Astrocyte of the hippocampus (primary cell): ENCODE data around the gene NFIB.

Experiments
- DNase-seq: peaks from one replicate; pipeline ENCODE4 v3.0.0; 2011; ENCODE audit warnings: low read depth, low spot score

Gene NFIB

DNA sequence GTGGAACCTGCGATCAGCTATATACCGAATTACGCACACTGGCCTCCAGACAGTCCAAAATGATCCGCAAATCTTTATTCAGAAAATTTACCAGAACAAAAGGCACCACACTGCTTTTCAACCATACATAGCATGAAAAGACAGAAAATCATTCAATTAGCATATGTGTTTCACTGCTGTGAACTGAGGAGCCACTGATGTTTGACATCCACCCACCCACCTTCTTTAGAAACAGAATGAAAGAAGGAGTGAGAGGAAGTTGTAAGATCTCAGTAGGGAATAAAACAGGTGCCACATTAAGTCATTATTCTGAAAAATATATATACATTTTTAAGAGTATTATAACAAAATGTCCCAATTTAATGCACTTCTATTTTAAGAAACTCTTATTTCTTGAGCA, 156.8 kb downstream of the NFIB start:
- DNase-seq: no peak

DNA sequence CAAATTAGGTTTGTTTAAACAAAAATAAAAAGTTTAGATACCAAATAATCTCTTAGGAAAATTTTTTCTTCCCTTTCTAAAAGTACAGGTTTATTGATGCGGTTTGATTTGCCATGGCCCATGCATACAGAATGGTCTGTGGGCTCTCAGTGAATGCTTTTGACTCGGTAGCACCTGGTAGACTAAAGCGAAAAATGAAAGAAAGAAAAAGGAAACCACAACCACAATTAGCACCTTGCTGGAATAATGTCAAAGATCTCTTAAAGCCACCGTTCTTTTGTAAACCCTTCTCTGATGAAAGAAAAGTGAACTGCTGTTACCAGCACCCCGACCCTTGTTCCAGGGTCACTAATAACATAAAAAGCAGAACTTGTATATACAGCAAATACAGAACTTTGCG, 157.9 kb downstream of the NFIB start:
- no peak for DNase-seq

DNA sequence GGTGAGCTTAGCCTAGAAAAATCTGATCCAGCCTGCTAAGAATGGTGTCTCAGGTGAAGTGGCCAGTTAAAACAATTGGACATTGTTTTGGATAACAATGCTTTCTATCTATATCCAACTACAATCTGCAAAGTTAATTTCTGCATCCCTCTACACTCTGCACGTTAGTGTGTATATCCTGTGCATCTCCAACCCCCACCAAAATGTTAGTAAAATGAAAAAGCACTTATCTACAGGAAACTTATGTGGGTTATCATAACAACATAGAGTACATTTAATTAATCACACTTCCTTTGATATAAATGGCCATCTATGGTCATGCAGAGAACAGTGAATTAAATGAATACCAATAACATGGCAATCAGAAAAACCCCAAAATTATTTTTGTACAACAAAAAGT, 158.7 kb downstream of the NFIB start:
- DNase-seq: no peak

DNA sequence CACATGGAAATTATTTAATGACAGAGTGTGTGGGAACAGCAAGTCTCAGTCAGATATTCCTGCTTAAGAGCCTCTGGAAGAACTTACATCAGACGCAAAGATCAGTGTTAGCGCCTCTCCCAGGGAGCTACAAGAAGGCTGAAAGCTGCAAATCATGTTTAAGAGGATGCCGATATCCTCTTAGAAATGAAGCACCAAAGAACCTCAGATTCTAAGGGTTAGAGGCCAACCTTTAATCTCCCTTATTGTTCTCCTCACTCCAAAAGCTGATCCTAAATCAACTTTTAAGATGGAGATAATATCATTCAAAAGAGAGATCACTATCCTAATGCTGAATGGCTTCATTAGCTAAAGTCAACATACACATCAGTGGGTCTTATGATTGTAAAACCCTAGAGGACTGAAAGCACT, 160.6 kb downstream of the NFIB start:
- no peak for DNase-seq

DNA sequence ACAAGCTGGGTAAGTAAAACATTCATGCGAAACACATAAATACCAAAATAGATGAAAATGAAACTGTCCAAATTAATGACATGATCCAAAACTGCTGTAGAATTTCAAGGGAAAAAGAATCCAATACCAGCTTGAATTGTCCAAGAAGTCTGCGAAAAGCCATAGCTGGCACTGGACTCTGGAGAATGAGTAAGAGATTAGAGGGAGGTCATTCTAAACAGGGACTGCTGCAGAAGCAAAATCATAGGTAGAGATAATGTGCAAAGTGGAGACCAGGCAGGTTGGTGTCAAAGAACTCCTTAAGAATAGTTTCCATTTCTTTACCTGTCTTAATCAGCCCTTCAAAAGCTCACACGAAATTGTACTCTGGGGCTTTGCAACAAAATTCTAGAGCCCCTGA, 162.5 kb downstream of the NFIB start:
- no peak for DNase-seq

DNA sequence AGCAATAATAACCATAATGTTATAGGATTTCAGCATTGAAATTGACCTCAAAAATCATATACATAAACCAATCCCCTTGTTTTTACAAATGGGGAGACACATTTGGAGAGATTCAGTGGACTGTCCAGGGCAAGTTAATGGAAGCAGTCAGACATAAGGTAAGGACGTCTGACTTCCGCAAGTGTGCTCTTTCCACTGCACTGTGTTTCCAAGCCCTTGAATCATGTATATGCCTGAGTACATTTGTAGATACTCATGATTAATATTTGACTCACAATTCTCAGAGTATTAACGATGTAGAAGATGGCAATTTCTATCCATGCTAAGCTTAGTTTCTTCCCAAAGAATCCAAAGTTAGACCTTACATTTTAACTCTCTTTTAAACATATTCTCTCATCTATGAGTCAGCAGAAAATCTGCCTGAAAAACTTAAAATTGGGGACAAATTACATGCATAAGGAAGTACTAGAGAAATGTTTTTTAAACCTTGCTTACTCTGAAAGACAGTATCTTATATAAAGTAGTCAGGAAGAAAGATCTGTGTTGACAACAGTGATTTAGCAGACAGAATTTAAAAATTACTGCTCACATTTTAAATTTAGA, 165.3 kb downstream of the NFIB start:
- DNase-seq: no peak

DNA sequence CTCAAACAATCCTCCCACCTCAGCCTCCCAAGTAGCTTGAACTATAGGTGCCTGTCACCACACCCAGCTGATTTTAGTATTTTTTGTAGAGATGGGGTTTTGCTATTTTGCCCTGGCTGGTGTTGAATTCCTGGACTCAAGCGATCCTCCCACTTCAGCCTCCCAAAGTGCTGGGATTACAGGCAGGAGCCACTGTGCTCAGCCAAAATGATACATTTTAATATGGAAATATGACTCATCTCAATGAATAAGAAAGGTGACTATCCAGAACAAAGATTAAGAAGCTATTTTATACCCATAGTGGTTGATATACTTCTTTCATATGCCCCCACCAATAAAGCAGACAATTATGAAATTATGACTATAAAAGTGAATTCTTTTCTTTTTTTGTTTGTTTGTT, 166.2 kb downstream of the NFIB start:
- no peak for DNase-seq

DNA sequence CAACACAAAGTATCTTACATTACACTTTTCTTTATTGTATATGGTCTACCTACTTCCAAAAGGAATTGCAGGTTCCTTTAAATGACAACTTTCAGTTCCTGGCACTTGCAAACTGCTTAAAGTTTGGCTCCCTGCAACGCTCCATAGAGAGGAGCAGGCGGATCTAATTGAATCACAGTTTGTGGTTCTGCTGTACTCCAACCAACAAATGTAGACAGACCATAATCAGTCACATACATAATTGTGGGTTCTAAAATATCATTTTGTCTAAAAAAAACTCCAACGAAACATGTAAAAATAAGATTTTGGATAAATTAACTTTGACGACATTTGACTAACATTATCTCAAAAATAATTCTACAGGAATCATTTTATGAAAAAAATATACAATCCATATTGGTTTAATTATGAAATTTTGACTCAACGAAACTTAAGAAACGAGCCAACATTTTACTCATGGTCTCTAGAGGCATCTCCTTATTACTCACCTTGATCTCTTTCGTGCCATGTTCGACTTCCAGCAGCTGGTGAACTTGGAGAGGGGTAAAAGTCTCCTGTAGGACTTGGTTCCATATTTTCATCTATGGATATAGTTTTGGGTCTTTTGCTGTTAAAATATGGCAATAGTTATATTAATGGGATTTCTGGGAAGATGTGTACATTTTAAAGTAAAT, 167.6 kb downstream of the NFIB start:
- no peak for DNase-seq

DNA sequence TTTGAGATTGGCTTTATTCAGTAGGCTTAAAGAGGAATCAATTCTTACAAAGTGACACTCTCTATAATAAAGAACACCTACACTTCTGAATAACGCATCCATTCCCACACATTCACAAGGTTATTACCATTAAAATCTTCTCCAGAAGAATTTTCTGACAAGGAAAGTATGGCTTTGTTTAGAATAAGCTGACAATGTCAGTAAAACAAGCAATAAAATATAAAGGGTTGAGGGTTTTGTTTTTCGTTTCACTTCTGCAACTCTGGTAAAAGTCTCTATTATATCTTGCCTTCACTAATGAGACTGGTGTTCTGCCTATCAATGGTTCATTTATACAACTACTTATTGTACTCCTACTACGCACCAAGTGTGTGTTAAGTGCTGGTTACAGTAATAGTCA, 169.7 kb downstream of the NFIB start:
- DNase-seq: no peak

DNA sequence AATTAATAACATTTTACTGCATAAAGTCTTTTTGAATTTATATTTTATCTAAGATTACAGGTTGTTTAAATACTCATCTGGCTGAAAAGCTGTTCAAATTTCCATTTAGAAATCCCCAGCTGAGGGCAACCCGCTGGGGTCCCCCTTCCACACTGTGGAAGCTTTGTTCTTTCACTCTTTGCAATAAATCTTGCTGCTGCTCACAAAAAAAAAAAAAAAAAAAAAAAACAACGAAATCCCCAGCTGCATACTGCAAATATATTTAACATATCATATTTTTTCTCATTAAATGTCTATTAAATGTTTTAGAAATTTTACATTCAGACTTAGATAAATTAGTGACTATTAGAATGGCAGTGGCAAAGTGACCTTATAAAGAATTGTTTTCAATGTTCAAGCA, 172.2 kb downstream of the NFIB start:
- no peak for DNase-seq

DNA sequence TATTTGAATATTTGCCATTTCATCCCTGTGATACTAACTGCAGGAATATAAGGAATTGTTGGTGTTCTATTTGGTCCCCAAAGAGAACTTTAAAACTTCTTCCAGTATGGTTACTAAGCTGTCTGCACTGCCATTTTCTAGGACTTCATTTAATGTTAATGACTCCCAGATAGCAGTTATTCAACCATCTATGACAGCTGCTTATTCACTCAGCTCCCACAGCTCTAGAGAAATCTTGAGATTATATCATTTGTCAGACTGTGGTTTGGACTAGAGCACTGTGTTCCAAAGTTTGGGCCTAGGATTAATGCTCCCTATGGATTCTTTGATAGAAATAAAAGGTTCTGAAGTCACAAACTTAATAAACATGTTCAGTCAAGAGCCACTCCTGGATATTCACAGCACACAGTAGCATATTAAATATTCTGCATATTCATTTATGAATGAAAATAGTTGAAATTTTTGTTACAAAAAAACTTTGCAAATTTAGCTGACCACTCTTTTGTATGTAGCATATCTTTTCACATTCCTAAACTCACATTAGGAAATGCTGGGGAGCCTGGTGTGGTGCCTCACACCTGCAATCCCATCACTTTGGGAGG, 173.7 kb downstream of the NFIB start:
- peak; percentile 26 for DNase-seq

DNA sequence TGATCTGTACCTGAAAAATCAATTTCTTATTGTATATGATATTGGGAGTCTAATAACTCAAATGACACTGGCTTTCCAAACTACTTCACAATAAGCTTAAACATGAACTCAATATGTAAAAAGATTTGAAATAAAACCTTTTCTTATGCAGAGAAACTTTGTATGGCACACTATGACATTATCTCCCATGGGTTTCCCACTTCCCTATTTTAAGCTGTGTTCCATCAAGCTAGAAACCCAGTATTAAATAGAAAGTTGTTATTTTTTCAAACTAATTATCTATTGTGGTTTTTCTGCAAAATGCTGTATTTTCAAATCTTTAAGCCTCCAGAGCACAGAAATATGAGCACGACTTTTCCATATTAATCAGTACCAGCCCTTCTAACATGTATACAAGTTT, 174.7 kb downstream of the NFIB start:
- DNase-seq: no peak

DNA sequence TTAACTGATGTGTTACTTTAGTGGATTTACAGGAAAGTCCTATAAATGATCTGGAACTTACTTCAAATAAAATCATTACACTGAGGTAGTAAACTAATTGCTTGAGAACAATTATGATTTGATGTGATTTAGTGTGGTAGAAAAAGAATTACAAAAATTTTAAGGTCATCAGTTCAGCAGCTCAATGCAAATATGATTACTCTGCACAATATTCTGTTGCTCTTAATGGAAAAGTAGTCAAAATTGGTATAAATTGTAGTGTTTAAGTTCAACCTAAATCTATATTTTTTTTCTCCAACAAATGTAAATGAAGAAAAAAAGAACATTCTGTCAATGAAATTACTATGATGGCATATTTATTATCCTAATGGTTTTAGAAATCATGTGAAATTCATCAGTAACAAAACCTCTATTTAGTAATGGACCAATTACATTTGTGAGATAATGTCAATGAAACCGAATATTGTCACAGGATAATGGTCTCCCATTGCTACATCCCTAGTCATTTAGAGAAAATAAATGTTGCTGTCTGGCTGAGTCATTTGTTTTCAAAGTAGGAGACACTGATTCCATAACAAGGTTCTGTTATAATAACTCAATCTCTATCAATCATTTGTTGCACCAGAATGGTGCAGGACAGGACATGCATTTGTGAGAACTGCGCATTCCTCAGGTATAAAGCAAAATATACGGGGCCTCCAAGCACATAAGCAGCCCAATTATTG, 177.1 kb downstream of the NFIB start:
- no peak for DNase-seq

DNA sequence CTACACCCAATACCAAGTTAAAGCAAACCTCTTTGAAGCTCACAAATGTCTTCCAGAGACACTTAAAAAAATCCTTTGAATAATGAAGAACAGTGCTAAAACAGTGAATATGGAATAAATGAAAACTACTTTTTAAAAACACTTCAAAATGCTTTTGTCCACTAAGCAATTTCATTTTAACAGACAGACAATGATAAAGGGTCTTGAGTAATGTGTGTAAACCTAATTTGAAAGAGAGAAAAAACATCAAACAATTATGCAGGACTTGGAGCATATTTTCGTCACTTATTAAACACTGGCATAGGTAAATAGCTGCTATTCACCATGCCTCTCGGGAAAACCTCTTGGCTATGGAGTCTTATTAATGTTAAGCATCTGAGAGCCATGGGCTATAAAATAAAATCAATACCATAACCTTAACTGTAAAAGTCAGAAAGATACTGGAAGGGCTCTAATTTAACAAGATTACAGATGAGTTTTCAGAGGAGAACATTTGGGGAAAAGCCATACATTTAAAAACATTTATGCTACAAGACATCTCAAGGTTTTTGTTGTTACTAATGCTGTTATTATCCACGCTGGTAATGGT, 177.8 kb downstream of the NFIB start:
- DNase-seq: no peak

DNA sequence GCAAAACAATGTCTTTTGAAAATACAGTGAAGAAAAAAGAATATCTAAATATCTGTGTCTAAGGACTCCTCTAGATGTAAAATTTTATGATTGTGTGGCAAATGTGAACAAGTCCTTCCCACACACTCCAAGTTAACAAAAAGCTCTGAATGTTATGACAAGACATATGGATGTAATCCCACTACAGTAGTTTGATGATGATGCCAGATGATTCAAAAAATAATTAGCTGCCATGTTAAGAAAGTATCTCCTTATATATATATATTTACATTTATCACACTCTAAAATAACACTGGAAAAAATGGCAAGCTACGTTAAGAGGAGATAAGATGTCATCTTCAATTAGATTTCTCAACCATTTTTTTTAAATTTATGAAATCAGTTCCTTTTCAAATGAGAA, 178.5 kb downstream of the NFIB start:
- no peak for DNase-seq

DNA sequence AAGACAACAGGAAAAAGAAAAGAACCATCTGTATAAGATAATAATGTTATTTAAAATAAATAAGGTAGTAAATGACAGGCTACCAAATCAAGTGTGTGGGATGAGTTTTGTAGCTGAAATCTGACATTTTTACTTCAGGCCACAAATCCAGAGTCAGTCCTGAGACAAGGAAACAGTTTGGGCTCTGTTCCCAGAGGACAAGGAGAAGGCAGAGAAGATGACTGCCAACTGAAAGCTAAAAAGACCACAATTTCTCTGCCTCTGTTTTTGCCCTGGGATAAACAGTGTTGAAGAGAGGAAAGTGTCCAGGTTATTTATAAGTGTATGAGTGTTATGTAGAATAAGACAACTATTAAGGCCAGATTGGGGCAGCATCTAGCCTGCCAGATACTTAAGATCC, 180.5 kb downstream of the NFIB start:
- peak; percentile 40 for DNase-seq

DNA sequence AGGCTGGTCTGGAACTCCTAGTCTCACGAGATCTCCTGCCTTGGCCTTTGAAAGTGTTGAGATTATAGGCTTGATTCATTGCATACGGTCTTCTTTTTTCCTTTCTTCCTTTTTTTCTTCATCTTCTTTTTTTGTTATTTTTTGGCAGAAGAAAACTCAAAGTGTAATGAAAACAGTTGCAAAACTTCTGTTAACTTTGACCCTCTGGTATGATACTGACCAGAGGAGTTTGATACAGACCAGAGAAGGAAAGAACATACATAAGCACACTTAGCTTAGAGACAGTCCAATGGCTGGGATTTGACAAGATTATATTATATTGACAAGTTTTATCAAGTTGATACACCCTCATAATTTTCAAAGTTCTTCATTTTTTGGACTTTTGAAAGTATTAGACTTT, 181.2 kb downstream of the NFIB start:
- no peak for DNase-seq

DNA sequence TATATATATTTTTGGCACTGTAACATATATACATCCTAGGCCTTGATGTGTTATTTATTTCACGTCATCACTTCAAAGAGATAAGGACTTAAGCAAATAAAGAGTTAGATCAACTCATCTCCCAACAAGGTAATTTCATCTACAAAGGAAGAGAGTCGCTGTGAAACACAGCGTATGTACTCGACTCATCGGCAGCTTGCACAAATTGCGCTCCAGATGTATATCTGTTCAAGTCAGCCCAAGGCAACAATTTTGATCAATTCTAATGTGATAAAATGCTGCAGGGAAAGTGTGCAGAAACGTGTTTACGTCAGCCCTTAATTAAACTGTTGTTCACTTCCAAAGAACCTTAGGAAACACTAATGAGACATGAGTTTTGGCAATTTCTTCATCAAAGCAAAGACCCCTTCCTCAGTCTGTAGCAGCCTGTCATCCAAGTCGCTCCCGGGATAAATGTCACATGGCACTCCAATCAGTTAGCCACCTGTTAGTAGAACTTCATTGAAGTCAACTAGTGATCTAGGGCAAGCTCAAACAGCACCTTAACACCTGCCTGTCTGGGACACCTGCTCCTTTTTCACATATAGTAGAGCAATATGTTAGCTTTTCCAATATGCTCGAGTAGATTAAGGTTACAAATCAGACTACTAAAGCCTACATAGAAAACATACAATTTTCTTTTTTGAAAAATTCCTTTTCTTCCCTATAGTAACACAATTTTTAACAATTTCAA, 182.4 kb downstream of the NFIB start:
- DNase-seq: no peak

DNA sequence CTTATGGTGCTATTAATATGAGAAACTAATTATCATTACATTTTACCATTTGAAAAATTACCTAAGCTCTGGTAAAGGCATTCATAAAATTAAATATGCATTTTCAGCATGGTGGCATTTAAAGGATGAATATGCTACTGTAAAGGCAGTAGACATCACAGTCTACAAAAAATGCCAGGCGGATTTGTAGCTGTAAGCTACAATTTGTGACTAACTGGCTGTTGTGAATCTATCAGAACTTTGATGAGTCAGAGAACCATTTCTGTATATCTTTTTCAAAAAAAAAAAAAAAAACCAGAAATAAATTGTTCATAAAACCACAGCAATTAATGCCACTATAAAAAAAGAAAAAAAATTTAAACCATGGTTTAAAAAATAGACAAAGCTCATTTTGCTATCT, 186.3 kb downstream of the NFIB start:
- DNase-seq: no peak

DNA sequence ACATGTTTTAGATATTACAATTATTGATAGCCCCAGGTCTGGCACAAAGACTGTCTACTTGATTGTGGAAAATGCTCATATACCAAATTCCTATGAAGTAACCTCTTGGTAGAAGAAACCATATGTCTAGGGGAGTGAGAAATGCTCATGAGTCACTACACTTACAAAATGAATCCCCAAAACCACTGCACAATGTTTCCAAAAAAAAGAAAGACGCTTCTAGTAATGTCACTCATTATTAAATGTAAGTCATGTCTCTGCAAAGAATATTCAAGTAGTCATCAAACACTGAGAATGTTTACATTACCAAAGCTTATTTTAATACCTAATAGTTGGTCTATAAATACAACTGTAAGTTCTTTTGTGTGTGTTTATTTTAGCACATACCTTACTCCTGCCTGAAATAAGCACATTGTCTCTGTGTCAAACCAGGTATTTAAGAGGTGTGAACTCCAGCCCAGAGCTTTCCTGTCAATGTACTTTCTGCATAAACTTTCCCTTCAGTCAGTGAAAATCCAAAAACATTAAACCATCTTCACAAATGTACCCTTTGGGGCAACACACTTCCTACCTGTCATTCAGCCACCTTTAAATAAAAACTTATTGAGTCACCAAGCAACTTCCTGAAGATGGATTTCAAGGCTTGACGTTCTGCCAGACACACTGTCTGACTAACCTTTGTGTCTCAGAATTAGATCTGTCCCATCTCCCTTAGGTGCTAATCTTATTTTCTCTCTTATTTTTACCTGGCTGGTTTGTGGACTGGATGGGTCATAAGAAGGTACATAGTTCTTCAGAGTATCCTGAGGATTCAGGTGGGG, 194.0 kb downstream of the NFIB start:
- DNase-seq: peak; percentile 33

DNA sequence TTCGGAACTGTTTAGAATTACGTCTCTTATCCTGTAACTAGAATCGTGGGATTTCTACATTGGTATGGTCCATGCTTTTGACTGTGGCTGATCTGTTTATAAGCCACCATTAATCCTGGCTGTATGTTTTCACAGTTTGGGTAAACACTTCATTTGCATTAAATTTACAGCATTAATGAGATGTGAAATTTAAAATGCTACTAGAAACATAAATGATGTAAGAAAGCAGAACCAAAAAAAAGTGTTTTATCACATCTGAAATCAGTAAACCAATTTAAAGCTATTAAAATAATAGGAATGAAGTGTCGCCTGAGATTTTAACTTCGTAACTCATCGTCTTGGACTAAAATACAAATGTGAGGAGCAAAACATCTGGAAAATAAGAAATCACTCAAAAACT, 201.7 kb downstream of the NFIB start:
- no peak for DNase-seq
